Measurements from ENCODE around the gene CCDC27. TPM values are rescaled to one million over a fixed set of nuclear protein-coding genes. Genes with fewer than 3 reads are reported as not detected.

Gene CCDC27
- total RNA-seq, 1 experiment from 2014 or later = not detected

DNA sequence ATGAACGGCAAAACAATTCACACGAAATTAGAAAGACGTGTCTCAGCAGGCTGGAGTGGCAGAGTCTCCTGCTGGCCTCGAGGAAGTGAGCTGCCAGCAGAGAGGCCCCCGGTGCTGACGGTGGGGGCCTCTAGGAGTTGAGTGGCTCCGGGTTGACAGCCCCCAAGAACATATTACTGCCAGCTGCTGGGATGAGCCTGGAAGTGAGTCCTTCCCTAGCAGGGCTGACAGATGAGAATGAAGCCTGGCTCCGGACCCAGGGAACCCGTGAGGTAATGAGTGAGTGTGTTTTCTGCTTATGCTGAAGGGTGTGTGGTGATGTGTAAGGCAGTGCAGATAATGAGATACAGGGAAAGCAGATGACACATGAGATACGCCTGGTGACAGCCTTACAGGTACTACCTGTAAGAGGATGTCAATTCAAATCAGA, 67.5 kb downstream of the CCDC27 start:
- H3K27me3 ChIP-seq (replicated peaks) = no peaks in the 10 kb centered on the region
- no peaks in the 10 kb centered on the region for H3K4me1 ChIP-seq (replicated peaks)
- H3K9me3 ChIP-seq (replicated peaks) = no peaks in the 10 kb centered on the region
- peaks cover 17% of the 10 kb centered on the region for H3K36me3 ChIP-seq
- DNase-seq (ENCODE audit: low read depth in 1 of 2, low spot score in 2 of 2) = no peak
- no peak overlapping the region for H3K4me3 ChIP-seq
- no peak overlapping the region for H3K27ac ChIP-seq

DNA sequence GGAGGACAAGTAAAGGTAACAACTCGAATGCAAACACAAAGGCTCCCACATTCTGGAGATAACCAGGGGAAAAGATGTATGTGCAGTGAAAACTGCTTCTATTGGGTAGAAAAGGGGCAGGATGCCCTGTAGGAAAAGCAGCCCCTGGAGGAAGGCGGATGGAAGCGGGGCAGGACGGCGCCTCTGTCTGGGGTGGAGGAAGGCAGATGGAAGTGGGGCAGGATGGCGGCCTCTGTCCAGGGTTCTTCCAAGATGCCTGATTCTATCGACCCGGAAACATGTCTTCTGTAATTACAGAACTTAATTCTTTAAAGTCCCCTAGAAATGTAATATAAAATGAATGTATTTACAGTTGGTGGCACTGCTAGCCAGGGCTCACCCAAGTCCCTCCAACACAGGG, 68.1 kb downstream of the CCDC27 start:
- no peak overlapping the region for H3K4me3 ChIP-seq
- H3K9me3 ChIP-seq (replicated peaks) = no peaks in the 10 kb centered on the region
- no peaks in the 10 kb centered on the region for H3K27me3 ChIP-seq (replicated peaks)
- H3K4me1 ChIP-seq (replicated peaks) = no peaks in the 10 kb centered on the region
- DNase-seq (ENCODE audit: low read depth in 1 of 2, low spot score in 2 of 2) = no peak
- H3K27ac ChIP-seq = no peak overlapping the region
- peaks cover 17% of the 10 kb centered on the region for H3K36me3 ChIP-seq

DNA sequence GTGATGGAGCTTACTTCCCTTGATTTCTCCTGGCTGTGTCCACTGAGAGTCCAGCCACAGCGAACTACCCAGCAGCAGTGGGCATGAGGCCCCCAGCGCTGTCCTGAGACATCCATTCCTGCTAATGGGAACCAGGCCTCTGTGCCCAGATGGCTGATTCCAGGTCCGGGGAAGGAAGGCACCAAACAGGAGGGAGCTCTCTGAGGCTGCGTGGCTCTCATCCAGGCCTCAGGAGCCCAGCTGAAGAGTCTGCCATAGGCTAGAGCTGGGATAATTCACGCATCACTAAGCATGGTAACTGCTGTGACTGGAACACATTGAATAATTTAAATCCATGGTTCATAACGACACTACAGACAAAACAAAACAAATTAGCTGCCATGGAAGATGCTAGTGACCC, 68.8 kb downstream of the CCDC27 start:
- Histone ChIP-seq H3K27ac (no peak overlapping the region), H3K4me3 (no peak overlapping the region), H3K4me1 (replicated peaks) (no peaks in the 10 kb centered on the region), H3K27me3 (replicated peaks) (no peaks in the 10 kb centered on the region), H3K36me3 (peaks cover 20% of the 10 kb centered on the region), H3K9me3 (replicated peaks) (no peaks in the 10 kb centered on the region)
- DNase-seq (ENCODE audit: low read depth in 1 of 2, low spot score in 2 of 2) = no peak

Other genes starting within 250 kb of the CCDC27 start
- 2.0 and 2.2 TPM in 2 replicates for gene MEGF6, start 140.9 kb upstream of the CCDC27 start, total RNA-seq (2014; rRNA removed; shearing (Covaris generic))
- 6.6 and 17.4 TPM in 2 replicates for gene TPRG1L, start 127.4 kb upstream of the CCDC27 start, total RNA-seq (2014; rRNA removed; shearing (Covaris generic))
- 19.5 and 23.7 TPM in 2 replicates for gene WRAP73, start 102.3 kb upstream of the CCDC27 start, total RNA-seq (2014; rRNA removed; shearing (Covaris generic))
- 2.2 and 3.4 TPM in 2 replicates for gene TP73, start 99.9 kb upstream of the CCDC27 start, total RNA-seq (2014; rRNA removed; shearing (Covaris generic))
- gene SMIM1, start 20.3 kb downstream of the CCDC27 start, total RNA-seq (2014; rRNA removed; shearing (Covaris generic)) = not detected in 2 replicates
- gene LRRC47, start 44.0 kb downstream of the CCDC27 start, total RNA-seq (2014; rRNA removed; shearing (Covaris generic)) = 46.4 and 70.8 TPM in 2 replicates
- gene CEP104, start 104.8 kb downstream of the CCDC27 start, total RNA-seq (2014; rRNA removed; shearing (Covaris generic)) = 14.8 and 51.1 TPM in 2 replicates
- gene DFFB, start 105.0 kb downstream of the CCDC27 start, total RNA-seq (2014; rRNA removed; shearing (Covaris generic)) = 2.8 and 11.9 TPM in 2 replicates
- gene C1orf174, start 147.8 kb downstream of the CCDC27 start, total RNA-seq (2014; rRNA removed; shearing (Covaris generic)) = 21.6 and 36.3 TPM in 2 replicates

Data from SJSA1 (cell line).